Fibroblast of lung (primary cell): ENCODE measurements around the gene NTPCR.

Source experiments
- EZH2 ChIP-seq: IDR thresholded peaks from 2 replicates; pipeline ENCODE4 v1.5.1; 2012; ENCODE audit warnings: low read length, control low read depth, mild to moderate bottlenecking; ENCODE audit errors: missing control alignments
- TF ChIP-seq, protein P1 (sequence below), 2 donors: IDR thresholded peaks in 1 of 2; conservative IDR thresholded peaks in 1 of 2; 1 replicate in 1 of 2; 2 replicates in 1 of 2; pipeline ENCODE4 v1.5.1; 2011 to 2012; ENCODE audit warnings: low read length in 2 of 2, control low read depth in 1 of 2, inconsistent platforms in 1 of 2, low read depth in 1 of 2, mild to moderate bottlenecking in 1 of 2

DNA sequence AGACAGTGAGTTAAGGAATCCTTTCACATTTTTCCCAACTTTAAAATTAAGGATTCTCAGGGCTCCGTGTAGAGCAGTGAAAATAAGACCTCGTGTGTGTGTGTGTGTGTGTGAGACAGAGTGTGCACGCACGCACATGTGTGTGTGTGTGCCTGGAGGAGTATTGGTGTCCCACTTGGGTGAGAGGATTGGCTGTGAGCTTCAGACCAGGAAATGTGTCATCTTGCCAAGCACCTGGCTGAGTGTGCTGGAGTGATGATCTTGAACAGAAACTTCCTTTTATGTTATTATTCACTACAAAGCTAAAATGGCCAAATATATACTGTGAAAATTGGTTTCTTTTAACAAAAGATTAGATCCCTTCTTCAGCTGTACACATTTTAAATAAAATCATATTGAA is 35.2 kb upstream of the NTPCR start:
- TF ChIP-seq, protein P1, sequence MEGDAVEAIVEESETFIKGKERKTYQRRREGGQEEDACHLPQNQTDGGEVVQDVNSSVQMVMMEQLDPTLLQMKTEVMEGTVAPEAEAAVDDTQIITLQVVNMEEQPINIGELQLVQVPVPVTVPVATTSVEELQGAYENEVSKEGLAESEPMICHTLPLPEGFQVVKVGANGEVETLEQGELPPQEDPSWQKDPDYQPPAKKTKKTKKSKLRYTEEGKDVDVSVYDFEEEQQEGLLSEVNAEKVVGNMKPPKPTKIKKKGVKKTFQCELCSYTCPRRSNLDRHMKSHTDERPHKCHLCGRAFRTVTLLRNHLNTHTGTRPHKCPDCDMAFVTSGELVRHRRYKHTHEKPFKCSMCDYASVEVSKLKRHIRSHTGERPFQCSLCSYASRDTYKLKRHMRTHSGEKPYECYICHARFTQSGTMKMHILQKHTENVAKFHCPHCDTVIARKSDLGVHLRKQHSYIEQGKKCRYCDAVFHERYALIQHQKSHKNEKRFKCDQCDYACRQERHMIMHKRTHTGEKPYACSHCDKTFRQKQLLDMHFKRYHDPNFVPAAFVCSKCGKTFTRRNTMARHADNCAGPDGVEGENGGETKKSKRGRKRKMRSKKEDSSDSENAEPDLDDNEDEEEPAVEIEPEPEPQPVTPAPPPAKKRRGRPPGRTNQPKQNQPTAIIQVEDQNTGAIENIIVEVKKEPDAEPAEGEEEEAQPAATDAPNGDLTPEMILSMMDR (conservative IDR thresholded peaks at IDR 0.05 in 1 of 2, IDR thresholded peaks at IDR 0.05 in 1 of 2; ENCODE audit: low read depth in 1 of 2, low read length in 2 of 2) = no peak
- TF ChIP-seq EZH2 = no peak
